BLaER1 treated with 17β-estradiol and CSF1 and Interleukin-3, amounts not matched to agents 10 nM and 100 nM (cell line): ENCODE measurements around the gene PIGW.

Experiments
- H3K27ac ChIP-seq, 11 experiments: shearing (Covaris generic); formaldehyde crosslinking; 2 replicates each; pipeline ENCODE4 v1.8.1; 2022
- H3K27me3 ChIP-seq, 11 experiments: shearing (Covaris generic); formaldehyde crosslinking; 2 replicates each; pipeline ENCODE4 v1.8.1; 2022
- H3K36me3 ChIP-seq, 11 experiments: shearing (Covaris generic); formaldehyde crosslinking; 2 replicates each; pipeline ENCODE4 v1.8.1; 2022
- H3K4me1 ChIP-seq, 10 experiments: shearing (Covaris generic); formaldehyde crosslinking; 2 replicates each; pipeline ENCODE4 v1.8.1; 2022
- H3K4me2 ChIP-seq, 11 experiments: shearing (Covaris generic); formaldehyde crosslinking; 2 replicates each; pipeline ENCODE4 v1.8.1; 2022
- H3K4me3 ChIP-seq, 10 experiments: shearing (Covaris generic); formaldehyde crosslinking; 2 replicates each; pipeline ENCODE4 v1.8.1; 2022
- H3K9ac ChIP-seq, 11 experiments: shearing (Covaris generic); formaldehyde crosslinking; 2 replicates each; pipeline ENCODE4 v1.8.1; 2022
- H3K9me3 ChIP-seq, 11 experiments: shearing (Covaris generic); formaldehyde crosslinking; replicated peaks in 1 of 11; 2 replicates each; pipeline ENCODE4 v1.8.1; 2022
- H4K20me1 ChIP-seq, 11 experiments: shearing (Covaris generic); formaldehyde crosslinking; 2 replicates each; pipeline ENCODE4 v1.8.1; 2022
- Cebpa-rat ChIP-seq, 11 experiments: shearing (Covaris generic); IDR thresholded peaks; 2 replicates each; pipeline ENCODE4 v1.8.1; 2022

PIGW gene

DNA sequence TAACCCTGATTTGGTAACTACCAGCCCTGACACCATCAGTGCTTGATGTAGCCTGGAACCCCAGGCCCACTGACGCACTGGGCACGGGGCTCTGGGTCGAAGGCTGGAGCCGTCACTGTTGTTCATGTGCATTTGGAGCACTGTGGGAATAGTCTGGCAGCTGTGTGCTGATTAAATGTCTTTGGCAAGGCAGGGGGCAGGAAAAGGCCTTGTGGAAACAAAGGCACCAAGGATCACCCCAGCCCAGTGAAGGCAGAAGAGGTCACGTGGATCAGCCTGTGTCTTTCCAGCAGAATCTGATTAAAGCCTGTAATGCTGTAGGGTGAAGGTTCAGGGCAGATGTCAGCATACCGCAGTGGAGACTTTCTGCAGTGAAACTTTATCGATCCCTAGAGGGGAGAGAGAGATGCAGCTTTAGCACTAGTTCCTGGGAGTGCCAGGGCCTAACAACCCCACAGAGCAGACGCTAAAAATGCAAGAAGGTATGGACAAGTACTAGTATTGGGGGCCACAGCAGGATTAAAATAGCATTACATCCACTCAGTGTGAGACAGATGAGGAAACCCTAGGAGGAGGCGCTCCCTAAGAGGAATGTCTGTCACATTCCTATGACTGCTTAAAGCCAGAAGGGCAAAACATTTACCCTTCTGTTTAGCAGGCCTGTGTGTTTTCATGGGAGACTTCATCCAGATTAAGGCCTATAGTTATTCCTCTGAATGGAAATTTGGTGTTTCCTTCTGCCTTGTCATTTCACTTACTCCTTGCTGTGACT is 38.6 kb upstream of the PIGW start:
- peaks cover 7 to 71% (median 41%) of the 10 kb centered on the region in 11 experiments; a peak in 18 of 22 replicates for H4K20me1 ChIP-seq
- TF ChIP-seq Cebpa-rat (IDR thresholded peaks at IDR 0.05) = no peak
- no peaks in the 10 kb centered on the region for H3K4me1 ChIP-seq
- H3K27ac ChIP-seq = no peak overlapping the region
- no peaks in the 10 kb centered on the region for H3K9me3 ChIP-seq
- H3K9ac ChIP-seq = 0 out of 22 replicates have a peak overlapping the region, but pooled peaks of 1 of the 11 experiments have one; percentile 4
- H3K4me2 ChIP-seq = no peak overlapping the region
- no peaks in the 10 kb centered on the region for H3K27me3 ChIP-seq
- H3K4me3 ChIP-seq = no peak overlapping the region
- H3K36me3 ChIP-seq = peaks cover 94 to 100% (median 100%) of the 10 kb centered on the region in 11 experiments

DNA sequence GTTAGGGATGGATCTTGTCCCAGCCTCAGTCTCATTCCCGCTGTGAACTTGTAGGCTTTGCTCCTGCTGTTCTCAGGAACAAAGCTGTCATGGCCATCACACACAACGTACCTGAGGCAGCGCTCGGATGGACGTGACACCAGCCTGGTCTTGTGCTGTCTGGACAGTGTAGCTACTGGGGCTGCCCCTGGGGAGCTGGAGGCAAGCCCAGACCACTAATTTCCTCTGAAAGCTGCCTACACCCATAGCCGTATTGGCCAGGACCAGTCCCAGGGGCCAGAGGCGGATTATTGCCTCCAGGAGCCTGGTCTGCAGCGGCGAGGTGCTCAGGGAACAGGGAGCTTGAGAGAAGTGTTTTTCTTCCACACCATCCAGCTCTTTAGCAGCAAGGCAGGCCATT is 36.6 kb upstream of the PIGW start:
- Histone ChIP-seq H3K4me2 (no peak overlapping the region), H3K36me3 (peaks cover 90 to 100% (median 100%) of the 10 kb centered on the region in 11 experiments), H4K20me1 (peaks cover 0 to 57% (median 26%) of the 10 kb centered on the region in 11 experiments; a peak in 16 of 22 replicates), H3K9me3 (no peaks in the 10 kb centered on the region), H3K27ac (no peak overlapping the region), H3K27me3 (no peaks in the 10 kb centered on the region), H3K9ac (no peak overlapping the region), H3K4me1 (no peaks in the 10 kb centered on the region), H3K4me3 (no peak overlapping the region)
- no peak for TF ChIP-seq Cebpa-rat (IDR thresholded peaks at IDR 0.05)

DNA sequence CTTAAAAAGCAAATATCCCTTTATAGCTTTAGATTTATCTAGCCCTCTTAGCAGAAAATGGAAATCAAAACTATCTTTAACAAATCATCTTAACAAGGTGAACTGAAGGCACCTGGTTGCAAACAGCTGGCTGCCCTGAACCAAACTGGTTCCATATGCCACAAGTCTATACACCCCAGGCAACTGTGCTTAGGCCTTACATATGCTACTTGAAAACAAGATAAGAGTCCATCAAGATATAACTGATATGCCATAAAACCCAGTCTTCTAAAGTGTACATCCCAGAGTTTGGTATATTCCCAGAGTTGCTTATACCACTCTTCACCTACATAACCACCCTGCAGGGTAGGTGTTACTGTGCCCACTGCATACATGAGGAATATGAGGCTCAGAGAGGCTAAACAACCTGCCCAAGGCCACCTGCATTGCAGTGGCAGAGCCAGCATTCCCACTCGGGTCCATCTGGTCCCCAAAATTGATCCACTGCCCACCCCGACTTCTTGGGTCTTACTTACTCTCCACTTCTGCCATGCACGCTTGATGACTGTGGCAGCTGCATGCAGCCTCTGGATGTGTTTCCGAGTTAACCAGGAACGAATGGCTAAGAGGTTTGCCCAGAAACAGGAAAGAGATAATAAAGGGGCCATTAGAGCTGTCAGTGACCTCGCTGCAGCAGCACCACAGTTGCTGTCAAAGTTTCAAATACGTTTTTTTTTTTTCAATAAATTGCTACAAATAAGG is 36.1 kb upstream of the PIGW start:
- Histone ChIP-seq H3K9ac (no peak overlapping the region), H3K4me1 (no peaks in the 10 kb centered on the region), H3K27ac (no peak overlapping the region), H3K9me3 (no peaks in the 10 kb centered on the region), H3K27me3 (no peaks in the 10 kb centered on the region), H4K20me1 (peaks cover 0 to 54% (median 20%) of the 10 kb centered on the region in 11 experiments; a peak in 14 of 22 replicates), H3K4me2 (no peak overlapping the region), H3K36me3 (peaks cover 90 to 100% (median 100%) of the 10 kb centered on the region in 11 experiments), H3K4me3 (no peak overlapping the region)
- TF ChIP-seq Cebpa-rat (IDR thresholded peaks at IDR 0.05) = no peak

DNA sequence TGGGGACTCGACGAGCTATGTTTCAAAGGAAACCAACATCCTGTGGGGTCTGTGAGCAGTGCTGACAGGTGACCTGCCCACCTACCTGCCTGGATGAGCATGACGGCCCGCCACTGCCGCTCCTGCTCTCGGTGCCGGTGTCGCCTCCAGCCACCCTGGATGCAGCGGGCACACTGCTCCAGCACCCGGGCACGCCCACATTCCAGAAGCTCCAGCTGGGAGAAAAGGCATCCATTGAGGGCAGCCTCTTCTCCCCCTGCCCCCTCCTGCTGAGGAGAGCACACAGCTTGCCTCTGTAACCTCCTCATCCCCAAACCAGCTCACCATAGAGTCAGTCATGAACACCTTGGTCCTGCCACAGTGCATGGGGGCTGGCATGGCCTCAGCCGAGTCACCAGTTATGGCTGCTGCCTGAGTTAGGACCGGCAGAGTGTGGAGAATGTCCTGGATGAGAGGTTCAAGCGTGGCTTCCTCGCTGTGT is 34.0 kb upstream of the PIGW start:
- no peak for TF ChIP-seq Cebpa-rat (IDR thresholded peaks at IDR 0.05)
- Histone ChIP-seq H4K20me1 (peaks cover 0 to 50% (median 15%) of the 10 kb centered on the region in 11 experiments; a peak in 13 of 22 replicates), H3K27ac (no peak overlapping the region), H3K9me3 (no peaks in the 10 kb centered on the region), H3K4me3 (no peak overlapping the region), H3K36me3 (peaks cover 88 to 100% (median 100%) of the 10 kb centered on the region in 11 experiments), H3K9ac (no peak overlapping the region), H3K27me3 (no peaks in the 10 kb centered on the region), H3K4me2 (no peak overlapping the region), H3K4me1 (no peaks in the 10 kb centered on the region)

DNA sequence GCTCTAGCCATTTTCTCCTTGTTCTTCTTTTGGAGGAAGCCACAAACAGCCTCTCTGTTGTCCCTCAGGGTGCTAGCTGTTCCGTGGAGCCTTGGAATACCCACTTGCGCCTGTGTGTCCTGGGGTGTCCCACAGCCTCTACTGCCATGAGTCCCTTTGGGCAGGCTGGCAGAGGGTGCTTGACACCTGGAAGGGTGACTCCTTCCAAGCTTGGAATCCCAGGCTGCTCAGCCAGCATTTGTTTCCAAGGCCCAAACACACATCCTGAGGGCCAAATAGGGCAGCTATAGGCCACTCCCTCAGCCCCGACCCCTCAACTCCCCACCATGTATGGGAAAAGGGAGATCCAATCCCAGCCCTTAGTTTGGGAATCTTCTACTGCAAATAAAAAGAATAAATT is 33.4 kb upstream of the PIGW start:
- Histone ChIP-seq H3K9ac (no peak overlapping the region), H3K4me1 (no peaks in the 10 kb centered on the region), H3K27ac (no peak overlapping the region), H3K9me3 (no peaks in the 10 kb centered on the region), H4K20me1 (peaks cover 0 to 46% (median 14%) of the 10 kb centered on the region in 11 experiments; a peak in 13 of 22 replicates), H3K4me2 (no peak overlapping the region), H3K36me3 (peaks cover 88 to 100% (median 100%) of the 10 kb centered on the region in 11 experiments), H3K27me3 (no peaks in the 10 kb centered on the region), H3K4me3 (no peak overlapping the region)
- no peak for TF ChIP-seq Cebpa-rat (IDR thresholded peaks at IDR 0.05)

DNA sequence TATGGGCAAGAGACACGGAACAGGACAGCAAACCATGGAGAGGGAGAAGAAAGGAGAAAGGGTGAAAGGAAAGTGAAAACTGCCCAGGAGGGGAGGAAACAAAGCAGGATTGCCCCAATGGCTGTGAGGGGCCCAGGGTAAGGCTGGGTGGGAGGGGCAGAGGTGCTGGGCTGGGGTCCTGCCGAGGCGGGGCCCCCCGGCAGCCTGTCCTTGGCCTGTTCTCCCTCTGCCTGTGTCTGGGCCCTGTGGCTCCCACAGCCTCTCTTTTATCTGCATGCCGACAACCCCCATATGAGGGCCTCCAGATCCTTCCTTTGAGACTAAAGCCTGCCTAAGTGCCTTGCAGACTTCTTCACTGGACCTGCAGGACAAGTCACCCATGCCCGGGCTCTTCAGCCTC is 32.8 kb upstream of the PIGW start:
- TF ChIP-seq Cebpa-rat (IDR thresholded peaks at IDR 0.05) = no peak
- Histone ChIP-seq H4K20me1 (peaks cover 0 to 46% (median 10%) of the 10 kb centered on the region in 11 experiments; a peak in 9 of 22 replicates), H3K36me3 (peaks cover 88 to 100% (median 100%) of the 10 kb centered on the region in 11 experiments)

DNA sequence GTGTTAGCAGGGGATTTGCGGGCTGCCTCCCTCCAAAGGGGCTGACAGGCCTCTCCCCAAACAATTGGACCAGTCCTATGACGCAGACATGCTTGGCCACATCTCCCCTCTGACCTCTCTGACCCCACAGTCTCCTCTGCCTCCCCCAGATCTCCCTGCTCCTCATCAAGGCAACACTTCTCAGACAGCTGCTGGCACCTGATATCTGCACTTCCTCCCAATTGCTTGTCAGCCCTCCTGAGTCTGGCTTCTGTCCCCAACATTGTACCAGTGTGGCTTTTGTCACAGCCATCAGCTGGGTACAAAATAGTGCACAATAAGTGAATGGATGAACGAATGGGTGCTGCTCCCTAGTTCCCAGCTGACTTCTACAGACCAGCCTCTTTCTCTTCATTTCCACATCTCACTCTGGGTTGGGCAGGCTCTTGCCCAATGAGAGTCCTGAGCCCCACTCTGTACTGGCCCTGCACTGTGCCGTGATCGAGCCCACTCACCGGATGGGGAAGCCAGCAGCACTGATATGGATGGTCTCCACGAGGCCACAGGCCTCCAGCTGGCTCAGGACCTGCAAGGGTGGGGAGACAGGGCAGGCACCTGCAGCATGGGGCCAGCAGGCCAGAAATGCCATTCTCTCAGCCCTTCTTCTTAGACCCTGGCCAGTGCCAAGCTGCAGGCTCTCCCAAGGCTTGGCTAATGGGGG is 31.2 kb upstream of the PIGW start:
- peaks cover 86 to 100% (median 100%) of the 10 kb centered on the region in 11 experiments for H3K36me3 ChIP-seq
- H3K9ac ChIP-seq = no peak overlapping the region; a peak in 1 of 22 replicates
- H3K4me1 ChIP-seq = no peaks in the 10 kb centered on the region

More for the DNA sequence above, 32.8 kb upstream of the PIGW start:
- Histone ChIP-seq H3K4me3 (no peak overlapping the region), H3K27me3 (no peaks in the 10 kb centered on the region), H3K4me2 (no peak overlapping the region), H3K9me3 (no peaks in the 10 kb centered on the region), H3K27ac (no peak overlapping the region), H3K4me1 (no peaks in the 10 kb centered on the region), H3K9ac (no peak overlapping the region)

DNA sequence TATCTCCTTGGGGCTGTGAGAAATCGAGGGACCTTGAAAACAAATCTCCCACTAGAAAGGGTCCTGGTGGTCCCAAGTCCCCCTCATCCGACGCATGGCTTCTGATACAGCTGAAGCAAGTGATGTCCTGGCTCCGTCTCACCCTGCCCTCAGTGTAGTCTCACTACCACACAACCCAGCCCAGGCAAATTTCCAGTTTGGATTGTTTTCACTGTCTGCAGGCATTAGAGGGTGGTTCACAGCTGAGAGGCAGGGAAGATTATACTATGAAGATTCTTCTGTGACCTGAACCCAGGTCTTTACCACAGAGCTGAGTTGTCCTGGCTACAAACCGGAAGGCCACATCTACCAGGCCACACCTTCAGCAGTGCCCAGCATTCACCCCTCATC is 30.6 kb upstream of the PIGW start:
- Histone ChIP-seq H3K9me3 (no peaks in the 10 kb centered on the region), H3K4me1 (no peaks in the 10 kb centered on the region), H3K9ac (no peak overlapping the region), H3K27me3 (no peaks in the 10 kb centered on the region), H4K20me1 (peaks cover 0 to 50% (median 0%) of the 10 kb centered on the region in 11 experiments; a peak in 8 of 22 replicates), H3K4me3 (no peak overlapping the region), H3K36me3 (peaks cover 84 to 100% (median 100%) of the 10 kb centered on the region in 11 experiments), H3K27ac (no peak overlapping the region), H3K4me2 (no peak overlapping the region)
- TF ChIP-seq Cebpa-rat (IDR thresholded peaks at IDR 0.05) = no peak

More for the DNA sequence above, 31.2 kb upstream of the PIGW start:
- TF ChIP-seq Cebpa-rat (IDR thresholded peaks at IDR 0.05) = no peak
- H4K20me1 ChIP-seq = peaks cover 0 to 45% (median 0%) of the 10 kb centered on the region in 11 experiments; a peak in 8 of 22 replicates
- no peak overlapping the region for H3K27ac ChIP-seq
- H3K4me2 ChIP-seq = no peak overlapping the region
- H3K27me3 ChIP-seq = no peaks in the 10 kb centered on the region
- no peak overlapping the region for H3K4me3 ChIP-seq
- H3K9me3 ChIP-seq = no peaks in the 10 kb centered on the region
